GM10266 (cell line): ENCODE results near the gene IRS2.

Experiments
- DNase-seq: peaks from one replicate; pipeline ENCODE4 v3.0.0; 2012; ENCODE audit errors: extremely low spot score
- TF ChIP-seq, protein P1 (sequence below): IDR thresholded peaks from 2 replicates; pipeline ENCODE4 v1.5.1; 2012; ENCODE audit warnings: mild to moderate bottlenecking, low read depth; ENCODE audit not compliant: control insufficient read depth, insufficient read depth; ENCODE audit errors: missing control alignments

Gene IRS2

GRCh38 chr13:109712124-109712722, 74.2 kb downstream of the IRS2 start:
- no peak for DNase-seq
- TF ChIP-seq, protein P1, sequence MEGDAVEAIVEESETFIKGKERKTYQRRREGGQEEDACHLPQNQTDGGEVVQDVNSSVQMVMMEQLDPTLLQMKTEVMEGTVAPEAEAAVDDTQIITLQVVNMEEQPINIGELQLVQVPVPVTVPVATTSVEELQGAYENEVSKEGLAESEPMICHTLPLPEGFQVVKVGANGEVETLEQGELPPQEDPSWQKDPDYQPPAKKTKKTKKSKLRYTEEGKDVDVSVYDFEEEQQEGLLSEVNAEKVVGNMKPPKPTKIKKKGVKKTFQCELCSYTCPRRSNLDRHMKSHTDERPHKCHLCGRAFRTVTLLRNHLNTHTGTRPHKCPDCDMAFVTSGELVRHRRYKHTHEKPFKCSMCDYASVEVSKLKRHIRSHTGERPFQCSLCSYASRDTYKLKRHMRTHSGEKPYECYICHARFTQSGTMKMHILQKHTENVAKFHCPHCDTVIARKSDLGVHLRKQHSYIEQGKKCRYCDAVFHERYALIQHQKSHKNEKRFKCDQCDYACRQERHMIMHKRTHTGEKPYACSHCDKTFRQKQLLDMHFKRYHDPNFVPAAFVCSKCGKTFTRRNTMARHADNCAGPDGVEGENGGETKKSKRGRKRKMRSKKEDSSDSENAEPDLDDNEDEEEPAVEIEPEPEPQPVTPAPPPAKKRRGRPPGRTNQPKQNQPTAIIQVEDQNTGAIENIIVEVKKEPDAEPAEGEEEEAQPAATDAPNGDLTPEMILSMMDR, result no peak

DNA sequence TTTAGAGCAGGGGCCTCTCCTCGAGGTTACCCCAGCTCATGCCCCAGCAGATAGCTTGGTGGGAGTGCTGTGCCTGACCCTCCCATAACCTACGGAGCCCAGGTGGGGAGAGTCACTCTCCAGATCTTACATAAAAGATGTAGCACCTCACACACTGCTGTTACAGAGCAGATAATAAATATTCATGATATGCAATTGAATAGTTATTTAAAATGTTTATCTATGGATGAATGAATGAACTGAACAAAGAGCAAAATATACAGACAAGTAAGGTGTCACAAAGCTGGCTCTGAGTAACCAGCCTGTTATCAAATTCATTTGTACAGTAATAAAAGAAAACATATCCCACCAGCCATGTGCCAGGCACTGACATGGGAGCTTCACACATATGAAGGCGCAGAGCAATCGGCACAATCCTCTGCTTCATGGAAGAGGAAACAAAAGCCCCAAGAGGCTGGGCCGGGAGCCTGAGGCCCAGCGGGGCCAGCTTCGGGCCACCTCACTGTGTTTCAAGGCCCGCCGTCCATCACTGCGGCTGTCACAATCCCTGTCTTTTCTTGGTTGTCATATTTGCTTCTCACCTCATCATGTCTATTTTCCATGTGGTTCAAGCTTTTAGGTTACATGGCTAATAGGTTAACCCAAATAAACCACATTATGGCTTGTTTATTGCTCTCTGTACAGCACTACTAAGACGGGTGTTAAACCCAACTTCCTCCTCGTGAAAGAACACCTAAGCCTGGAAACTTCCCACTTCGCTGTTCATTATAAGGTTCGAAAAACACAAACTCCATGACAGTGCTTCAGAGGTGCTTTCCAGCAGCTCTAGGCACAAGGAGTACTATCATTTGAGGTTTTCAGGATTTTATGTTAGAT, 78.4 kb downstream of the IRS2 start:
- no peak for DNase-seq
- TF ChIP-seq, protein P1, result no peak

DNA sequence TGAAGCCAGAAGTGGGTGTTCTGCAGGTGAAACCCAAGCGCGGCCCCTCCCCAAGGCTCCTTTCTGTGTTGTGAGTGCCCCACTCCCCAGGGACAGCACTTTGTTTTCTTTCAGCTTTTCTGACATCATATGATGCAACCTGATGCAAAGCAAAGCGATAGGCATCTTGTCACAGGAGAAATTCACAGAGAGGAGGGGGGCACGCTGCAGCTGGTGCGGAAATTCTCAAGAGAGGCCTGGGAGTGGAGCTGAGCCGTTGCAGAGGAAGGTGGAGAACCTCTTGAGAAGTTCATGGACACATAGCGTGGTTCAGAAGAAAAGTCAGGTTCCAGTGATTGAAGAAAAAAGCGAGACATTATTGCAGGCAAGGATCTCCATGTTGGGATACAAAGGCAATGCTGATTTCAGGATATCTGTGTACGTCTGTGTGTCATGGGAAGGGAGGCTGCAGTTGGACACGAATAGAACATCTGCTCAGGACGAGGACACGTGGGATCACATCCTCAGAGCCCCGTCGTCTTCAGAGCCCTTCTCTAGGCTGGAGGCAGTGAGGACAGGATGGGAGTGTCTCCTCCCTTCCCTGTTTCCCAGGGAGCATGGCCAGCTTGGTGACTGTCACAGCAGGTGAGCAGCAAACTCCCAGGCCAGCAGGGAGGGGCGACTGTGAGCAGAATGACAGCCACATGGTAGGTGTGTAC, 79.2 kb downstream of the IRS2 start:
- TF ChIP-seq, protein P1, result no peak
- DNase-seq, result no peak

DNA sequence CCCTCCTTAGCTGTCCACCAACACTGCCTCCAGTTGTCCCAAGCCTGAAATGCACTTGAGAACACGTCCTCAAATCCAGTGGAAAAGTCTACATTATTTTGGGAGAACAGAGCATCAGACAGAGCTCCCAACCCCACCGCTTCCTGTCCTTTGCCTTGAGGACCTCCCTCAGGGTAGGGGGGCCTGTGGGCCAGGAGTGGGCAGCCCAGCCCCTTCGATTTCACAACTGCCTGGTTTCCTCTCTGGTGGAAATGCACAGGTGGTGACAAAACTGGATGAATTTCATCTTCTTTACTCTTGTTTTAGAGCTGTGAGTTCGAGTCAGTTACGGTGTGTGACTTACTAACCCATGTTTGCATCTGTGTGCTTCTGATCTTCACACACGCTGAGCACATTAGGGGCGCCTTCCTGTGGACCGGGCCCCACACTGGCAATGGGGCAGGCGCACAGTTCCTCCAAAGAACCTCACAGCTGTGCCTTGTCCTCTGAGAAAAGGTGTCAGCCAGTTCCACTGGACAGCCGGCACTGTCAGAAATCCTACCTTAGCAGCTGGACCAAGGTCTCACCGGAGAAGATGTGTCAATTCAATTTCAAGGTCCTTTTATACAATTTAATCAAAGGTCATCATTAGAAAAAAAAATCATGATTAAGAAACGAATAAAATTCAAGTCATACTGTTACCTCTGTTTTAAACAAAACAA, 80.2 kb downstream of the IRS2 start:
- TF ChIP-seq, protein P1, result no peak
- no peak for DNase-seq

DNA sequence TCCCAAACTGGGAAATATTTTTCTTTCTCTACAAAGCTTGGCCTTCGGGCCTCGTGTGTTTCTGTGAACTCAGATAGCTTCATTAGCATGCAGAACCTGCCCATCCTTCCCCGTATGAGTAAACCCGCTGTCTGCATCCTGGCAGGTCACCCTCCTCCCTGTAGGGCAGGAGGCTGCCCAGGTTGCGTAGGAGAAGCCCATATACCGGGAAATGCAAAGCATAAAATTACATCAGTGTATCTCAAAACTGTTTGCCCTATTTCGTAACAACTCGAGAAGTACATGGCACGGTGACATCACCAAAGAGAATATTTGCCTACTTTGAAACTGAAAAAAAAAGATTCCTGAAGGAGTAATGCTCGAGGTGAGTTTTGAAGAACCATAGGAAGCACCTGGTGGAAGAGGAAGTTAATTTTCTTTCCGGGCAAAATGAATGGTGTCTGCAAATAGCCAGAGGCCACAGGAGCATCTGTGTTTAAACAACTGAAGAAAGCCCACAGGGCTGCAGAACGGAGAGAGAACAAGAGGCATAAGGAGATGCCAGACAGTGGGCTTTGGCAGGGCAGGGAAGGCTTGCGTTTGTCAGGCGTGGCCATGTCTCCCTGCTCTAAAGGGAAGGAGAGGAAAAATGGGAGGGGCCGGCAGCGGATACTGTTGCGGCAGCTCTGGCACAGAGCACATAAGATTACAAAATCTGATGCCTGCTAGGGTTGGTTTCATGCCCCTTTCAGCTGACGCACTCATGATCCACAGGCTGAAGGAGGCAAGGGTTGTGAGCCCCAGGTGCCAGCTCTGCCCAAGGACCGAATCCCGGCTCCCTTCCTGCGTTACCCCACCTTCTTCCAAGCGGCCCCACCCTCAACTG, 81.4 kb downstream of the IRS2 start:
- TF ChIP-seq, protein P1, result no peak
- no peak for DNase-seq

DNA sequence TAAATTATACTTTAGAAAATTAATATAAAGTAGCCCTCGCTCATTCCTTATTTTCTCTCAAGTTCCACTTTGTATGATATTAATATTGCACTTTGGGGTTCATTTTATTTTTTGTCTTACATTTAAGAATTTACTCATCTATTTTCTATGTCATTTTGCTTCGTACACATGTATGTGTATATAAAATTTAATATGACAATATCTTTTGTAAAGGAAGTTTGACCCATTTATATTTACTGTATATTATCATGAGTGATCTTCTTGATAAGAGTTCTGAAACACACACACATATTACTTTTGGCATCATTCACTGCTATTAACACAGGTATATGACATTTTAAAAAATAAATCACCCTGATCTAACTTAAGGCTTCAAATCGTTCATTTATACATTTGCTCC, 83.1 kb downstream of the IRS2 start:
- TF ChIP-seq, protein P1, result no peak
- DNase-seq, result no peak
